MM.1S (cell line): Measurements from ENCODE around the gene CDRT15.

Source experiments
- EZH2 ChIP-seq: fragments of 300-600 bp; sonication (generic); optimal IDR thresholded peaks from 2 replicates; pipeline ENCODE3; 2017; ENCODE audit warnings: low read depth, mild to moderate bottlenecking, antibody characterized with exemption, low read length, mixed read lengths
- EZH2phosphoT487 ChIP-seq: fragments of 300-600 bp; sonication (generic); IDR thresholded peaks from 2 replicates; pipeline ENCODE4 v1.6.1; 2018; ENCODE audit warnings: antibody characterized with exemption, low read length
- TF ChIP-seq, protein P1 (sequence below): fragments of 300-600 bp; sonication (generic); IDR thresholded peaks from 2 replicates; pipeline ENCODE4 v1.5.1; 2016; ENCODE audit warnings: antibody characterized with exemption, low read length, mixed read lengths

DNA sequence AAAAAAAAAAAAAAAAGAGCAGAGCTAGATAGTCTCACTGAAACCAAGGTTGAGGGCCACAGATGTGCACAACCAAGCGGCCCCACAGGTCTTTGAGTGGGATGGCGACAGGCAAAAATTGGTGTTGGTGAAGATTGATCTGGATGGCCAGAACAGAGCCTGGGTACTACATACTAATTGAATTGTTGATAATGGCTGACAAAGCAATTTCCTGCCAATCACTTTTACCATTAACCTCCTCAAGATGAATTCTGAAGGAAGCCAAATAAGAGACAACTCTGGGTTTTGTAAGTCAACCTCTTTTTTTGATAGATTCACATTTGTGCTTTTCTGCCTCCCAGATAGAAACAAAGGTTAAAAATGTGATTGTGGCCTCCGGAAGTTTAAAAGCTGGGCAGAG, 44.9 kb upstream of the CDRT15 start:
- TF ChIP-seq EZH2 (no peak), EZH2phosphoT487 (no peak)
- TF ChIP-seq, protein P1, sequence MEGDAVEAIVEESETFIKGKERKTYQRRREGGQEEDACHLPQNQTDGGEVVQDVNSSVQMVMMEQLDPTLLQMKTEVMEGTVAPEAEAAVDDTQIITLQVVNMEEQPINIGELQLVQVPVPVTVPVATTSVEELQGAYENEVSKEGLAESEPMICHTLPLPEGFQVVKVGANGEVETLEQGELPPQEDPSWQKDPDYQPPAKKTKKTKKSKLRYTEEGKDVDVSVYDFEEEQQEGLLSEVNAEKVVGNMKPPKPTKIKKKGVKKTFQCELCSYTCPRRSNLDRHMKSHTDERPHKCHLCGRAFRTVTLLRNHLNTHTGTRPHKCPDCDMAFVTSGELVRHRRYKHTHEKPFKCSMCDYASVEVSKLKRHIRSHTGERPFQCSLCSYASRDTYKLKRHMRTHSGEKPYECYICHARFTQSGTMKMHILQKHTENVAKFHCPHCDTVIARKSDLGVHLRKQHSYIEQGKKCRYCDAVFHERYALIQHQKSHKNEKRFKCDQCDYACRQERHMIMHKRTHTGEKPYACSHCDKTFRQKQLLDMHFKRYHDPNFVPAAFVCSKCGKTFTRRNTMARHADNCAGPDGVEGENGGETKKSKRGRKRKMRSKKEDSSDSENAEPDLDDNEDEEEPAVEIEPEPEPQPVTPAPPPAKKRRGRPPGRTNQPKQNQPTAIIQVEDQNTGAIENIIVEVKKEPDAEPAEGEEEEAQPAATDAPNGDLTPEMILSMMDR, result no peak
